MCF 10A (cell line): ENCODE measurements around the gene CLK1. TPM values are rescaled to one million over a fixed set of nuclear protein-coding genes. Genes with fewer than 3 reads are reported as not detected.

Source experiments
- BruUV-seq: library from RNA; stranded (reverse); fragments of 400-500 nt; replicated peaks from 2 replicates; lab custom pipeline; 2021; lab: Mats Ljungman, UMichigan
- CTCF ChIA-PET: fragments of 300-600 bp; sonication (Branson Sonifier 250); formaldehyde crosslinking; extraction: SDS; loops from one replicate; lab custom pipeline; 2021; ENCODE audit warnings: antibody characterized with exemption, inconsistent platforms; lab: Yijun Ruan, JAX
- POLR2A ChIA-PET: fragments of 300-600, 350-650 bp; sonication (Branson Sonifier 250); formaldehyde crosslinking; extraction: SDS; loops from one replicate; lab custom pipeline; 2020; ENCODE audit warnings: antibody characterized with exemption, inconsistent platforms; lab: Yijun Ruan, JAX
- DNase-seq: peaks from one replicate; pipeline ENCODE4 v3.0.0-alpha.2; 2018; ENCODE audit not compliant: unreplicated experiment
- H3K27ac Mint-ChIP-seq: one replicate; pipeline ENCODE4 v1.8.0; 2022; ENCODE audit warnings: mild to moderate bottlenecking, low read depth, mixed read lengths; ENCODE audit not compliant: unreplicated experiment
- H3K27me3 Mint-ChIP-seq: one replicate; pipeline ENCODE4 v1.8.0; 2022; ENCODE audit warnings: mixed read lengths; ENCODE audit not compliant: insufficient read depth, unreplicated experiment
- H3K36me3 Mint-ChIP-seq: one replicate; pipeline ENCODE4 v1.8.0; 2022; ENCODE audit warnings: mild to moderate bottlenecking, moderate library complexity, mixed read lengths; ENCODE audit not compliant: insufficient read depth, unreplicated experiment
- H3K4me1 Mint-ChIP-seq: one replicate; pipeline ENCODE4 v1.8.0; 2022; ENCODE audit warnings: mixed read lengths; ENCODE audit not compliant: insufficient read depth, unreplicated experiment
- H3K4me3 Mint-ChIP-seq: one replicate; pipeline ENCODE4 v1.8.0; 2022; ENCODE audit warnings: mild to moderate bottlenecking, moderate library complexity, mixed read lengths; ENCODE audit not compliant: unreplicated experiment
- H3K9me3 Mint-ChIP-seq: one replicate; pipeline ENCODE4 v1.8.0; 2022; ENCODE audit warnings: mixed read lengths; ENCODE audit not compliant: unreplicated experiment
- intact Hi-C: fragments of 100-400 bp; cut with micrococcal nuclease; formaldehyde crosslinking; loops from 2 replicates; pipeline ENCODE4 v1.14.1; 2022
- total RNA-seq: library from RNA; stranded (reverse); gene quantifications from 2 replicates; pipeline ENCODE4 v1.2.3, GENCODE V29; 2022
- TF ChIP-seq, protein P1 (sequence below): fragments of 200-600 bp; IDR thresholded peaks from one replicate; pipeline ENCODE4 v1.8.0; 2022; ENCODE audit warnings: antibody characterized with exemption, mild to moderate bottlenecking; ENCODE audit not compliant: unreplicated experiment

CLK1 gene
- total RNA-seq, 1 experiment from 2014 or later, result 102 TPM

- no peaks in the 10 kb centered on the region for H3K4me1 Mint-ChIP-seq
- CTCF ChIA-PET, result no interaction called here
- BruUV-seq, result no TSS peak
- POLR2A ChIA-PET, result interaction anchor here (0.6 to 1.2 kb wide), 3 partner anchors 9 to 216 kb away, joined by 3 to 5 read pairs (median 4); partner anchors contain the start of gene CLK1
- no peak overlapping the region for H3K4me3 Mint-ChIP-seq
- intact Hi-C loops, result no loop called here
- no peaks in the 10 kb centered on the region for H3K27me3 Mint-ChIP-seq
- TF ChIP-seq, protein P1, sequence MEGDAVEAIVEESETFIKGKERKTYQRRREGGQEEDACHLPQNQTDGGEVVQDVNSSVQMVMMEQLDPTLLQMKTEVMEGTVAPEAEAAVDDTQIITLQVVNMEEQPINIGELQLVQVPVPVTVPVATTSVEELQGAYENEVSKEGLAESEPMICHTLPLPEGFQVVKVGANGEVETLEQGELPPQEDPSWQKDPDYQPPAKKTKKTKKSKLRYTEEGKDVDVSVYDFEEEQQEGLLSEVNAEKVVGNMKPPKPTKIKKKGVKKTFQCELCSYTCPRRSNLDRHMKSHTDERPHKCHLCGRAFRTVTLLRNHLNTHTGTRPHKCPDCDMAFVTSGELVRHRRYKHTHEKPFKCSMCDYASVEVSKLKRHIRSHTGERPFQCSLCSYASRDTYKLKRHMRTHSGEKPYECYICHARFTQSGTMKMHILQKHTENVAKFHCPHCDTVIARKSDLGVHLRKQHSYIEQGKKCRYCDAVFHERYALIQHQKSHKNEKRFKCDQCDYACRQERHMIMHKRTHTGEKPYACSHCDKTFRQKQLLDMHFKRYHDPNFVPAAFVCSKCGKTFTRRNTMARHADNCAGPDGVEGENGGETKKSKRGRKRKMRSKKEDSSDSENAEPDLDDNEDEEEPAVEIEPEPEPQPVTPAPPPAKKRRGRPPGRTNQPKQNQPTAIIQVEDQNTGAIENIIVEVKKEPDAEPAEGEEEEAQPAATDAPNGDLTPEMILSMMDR, result no peak
- DNase-seq, result no peak
- no peaks in the 10 kb centered on the region for H3K9me3 Mint-ChIP-seq
- peaks cover 83% of the 10 kb centered on the region for H3K36me3 Mint-ChIP-seq
- no peak overlapping the region for H3K27ac Mint-ChIP-seq
Observed at GRCh38 chr2:200873560-200873959, 9.1 kb upstream of the CLK1 start.

DNA sequence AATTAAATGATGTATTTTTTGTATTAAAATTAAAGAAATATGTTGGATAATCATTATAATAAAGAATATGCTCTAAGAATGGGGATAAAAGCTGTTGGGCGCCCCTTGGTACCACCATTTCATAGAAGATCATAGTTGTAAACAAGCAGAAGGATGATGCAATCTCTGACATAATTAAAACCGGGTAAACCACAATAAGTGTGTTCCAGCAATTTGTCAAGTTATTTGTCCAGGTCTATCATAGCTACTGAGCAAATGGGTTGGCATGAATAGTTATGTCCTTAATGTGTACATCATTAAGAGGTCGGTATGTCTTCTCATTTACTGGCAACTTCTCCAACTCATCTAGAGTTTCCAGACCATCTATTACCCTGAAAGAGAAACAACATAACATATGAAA is 6.7 kb upstream of the CLK1 start:
- no peaks in the 10 kb centered on the region for H3K9me3 Mint-ChIP-seq
- intact Hi-C loops, result no loop called here
- CTCF ChIA-PET, result interaction anchor here (0.6 to 1.0 kb wide), 2 partner anchors 158 to 315 kb away, joined by 3 to 8 read pairs; no protein-coding TSS in a partner anchor
- no peaks in the 10 kb centered on the region for H3K4me1 Mint-ChIP-seq
- TF ChIP-seq, protein P1, result no peak
- POLR2A ChIA-PET, result interaction anchor here (0.6 to 1.1 kb wide), 3 partner anchors 18 to 1590 kb away, joined by 3 to 4 read pairs (median 4); partner anchors contain the start of genes NIF3L1 and PPIL3
- no peak overlapping the region for H3K27ac Mint-ChIP-seq
- TSS peak; percentile 49 for BruUV-seq
- peaks cover 69% of the 10 kb centered on the region for H3K36me3 Mint-ChIP-seq
- no peak overlapping the region for H3K4me3 Mint-ChIP-seq
- H3K27me3 Mint-ChIP-seq, result no peaks in the 10 kb centered on the region
- no peak for DNase-seq

DNA sequence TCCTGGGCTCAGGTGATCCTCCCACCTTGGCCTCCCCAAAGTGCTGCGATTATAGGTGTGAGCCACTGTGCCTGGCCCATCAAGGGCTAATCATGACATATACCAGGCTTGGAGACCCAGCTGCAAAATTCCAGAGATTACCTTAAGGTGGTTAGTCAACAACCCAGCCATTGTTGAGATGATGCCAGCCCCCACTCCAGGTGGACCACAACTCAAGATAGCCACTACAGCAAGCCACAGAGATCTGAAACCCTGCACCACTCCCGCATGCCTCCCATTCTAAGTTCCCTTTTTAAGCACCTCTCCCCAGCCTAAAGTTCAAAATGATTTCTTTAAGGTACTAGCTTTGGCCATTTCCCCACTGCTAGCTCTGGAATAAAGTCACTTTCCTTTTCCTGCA is 4.6 kb upstream of the CLK1 start:
- Mint-ChIP-seq H3K9me3 (no peaks in the 10 kb centered on the region), H3K4me3 (no peak overlapping the region), H3K27ac (no peak overlapping the region), H3K27me3 (no peaks in the 10 kb centered on the region), H3K4me1 (no peaks in the 10 kb centered on the region), H3K36me3 (peaks cover 53% of the 10 kb centered on the region)
- intact Hi-C loops, result no loop called here
- POLR2A ChIA-PET, result interaction anchor here (0.7 to 1.2 kb wide), 5 partner anchors 9 to 156 kb away, joined by 3 to 6 read pairs (median 5); partner anchors contain the start of genes NIF3L1 and PPIL3
- TF ChIP-seq, protein P1, result no peak
- CTCF ChIA-PET, result interaction anchor here (0.7 to 1.0 kb wide), 3 partner anchors 155 to 309 kb away, joined by 3 to 4 read pairs (median 4); no protein-coding TSS in a partner anchor
- BruUV-seq, result no TSS peak
- no peak for DNase-seq

DNA sequence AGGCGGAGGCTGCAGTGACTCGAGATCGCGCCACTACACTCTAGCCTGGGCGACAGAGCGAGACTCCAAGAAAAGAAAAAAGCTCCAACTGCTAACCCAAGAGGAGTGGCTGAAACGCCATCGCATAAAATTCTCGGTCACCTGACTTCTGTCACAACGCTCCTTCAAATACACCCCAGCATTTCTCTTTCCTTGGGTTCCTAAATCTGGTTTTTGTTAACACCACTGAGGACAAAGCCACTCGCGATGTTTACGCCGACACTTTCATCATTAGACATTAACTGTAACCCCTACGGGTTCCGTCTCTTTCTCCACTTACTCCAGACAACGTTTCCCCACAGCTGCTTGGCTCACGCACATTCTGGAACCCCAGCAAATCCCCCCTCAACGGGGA is 679 bp downstream of the CLK1 start:
- ChIA-PET POLR2A (interaction anchor here (0.6 to 3.2 kb wide), 48 partner anchors 8 to 952 kb away, joined by 3 to 78 read pairs (median 4); partner anchors contain the start of genes BZW1, CFLAR, HYCC2 and MAIP1), CTCF (interaction anchor here (0.7 to 1.3 kb wide), 5 partner anchors 41 to 168 kb away, joined by 3 to 5 read pairs (median 3); no protein-coding TSS in a partner anchor)
- TF ChIP-seq, protein P1, result no peak
- peaks cover 17% of the 10 kb centered on the region for H3K4me1 Mint-ChIP-seq
- intact Hi-C loops, result loop anchor here (2.0 to 5.0 kb wide), 2 partner anchors 51 to 99 kb away; partner anchors contain the start of gene BZW1
- H3K27me3 Mint-ChIP-seq, result no peaks in the 10 kb centered on the region
- H3K4me3 Mint-ChIP-seq, result peak overlapping the region; percentile 86
- BruUV-seq, result TSS peak; percentile 38
- no peaks in the 10 kb centered on the region for H3K9me3 Mint-ChIP-seq
- H3K27ac Mint-ChIP-seq, result peak overlapping the region; percentile 99
- peaks cover 59% of the 10 kb centered on the region for H3K36me3 Mint-ChIP-seq
- DNase-seq, result no peak
